A549 (cell line): Measurements from ENCODE around the gene PPM1H.

Source experiments
- CTCF ChIP-seq: fragments of >200 bp; sonication (Bioruptor Twin); formaldehyde crosslinking; IDR thresholded peaks from 3 replicates; pipeline ENCODE4 v1.5.1; 2016
- EHMT2 ChIP-seq: fragments of 200-600 bp; sonication (generic); IDR thresholded peaks from 2 replicates; pipeline ENCODE4 v1.6.1; 2016; ENCODE audit warnings: antibody characterized with exemption, low read depth, mild to moderate bottlenecking, moderate library complexity
- JUN ChIP-seq, 2 experiments: fragments of >200 bp; sonication (Bioruptor Twin); formaldehyde crosslinking; IDR thresholded peaks; 2 replicates in 1 of 2; 3 replicates in 1 of 2; pipeline ENCODE4 v1.6.1; 2016 to 2017
- KDM5A ChIP-seq: fragments of 200-600 bp; sonication (generic); IDR thresholded peaks from 2 replicates; pipeline ENCODE4 v1.6.1; 2016; ENCODE audit warnings: antibody characterized with exemption, mild to moderate bottlenecking
- NR3C1 ChIP-seq: fragments of >200 bp; sonication (Bioruptor Twin); formaldehyde crosslinking; IDR thresholded peaks from 3 replicates; pipeline ENCODE4 v1.6.1; 2017
- RAD21 ChIP-seq, 2 experiments: fragments of >200 bp in 1 of 2; sonication (Bioruptor Twin) in 1 of 2; formaldehyde crosslinking in 1 of 2; IDR thresholded peaks in 1 of 2; conservative IDR thresholded peaks in 1 of 2; 2 replicates in 1 of 2; 3 replicates in 1 of 2; pipeline ENCODE4 v1.6.1; 2012 to 2018; ENCODE audit warnings: inconsistent platforms in 1 of 2
- RNF2 ChIP-seq: fragments of 200-600 bp; sonication (generic); IDR thresholded peaks from 2 replicates; pipeline ENCODE4 v1.6.1; 2016; ENCODE audit warnings: low read depth, mild to moderate bottlenecking, antibody characterized with exemption, moderate library complexity, borderline replicate concordance
- SMC3 ChIP-seq: fragments of >200 bp; sonication (Bioruptor Twin); formaldehyde crosslinking; IDR thresholded peaks from 3 replicates; pipeline ENCODE4 v1.6.1; 2018; ENCODE audit warnings: inconsistent platforms
- TP53 ChIP-seq: fragments of 250-450 bp; sonication (Bioruptor Pico); IDR thresholded peaks from 2 replicates; pipeline ENCODE4 v1.5.0; 2021; ENCODE audit warnings: mild to moderate bottlenecking, moderate library complexity
- ZFP36 ChIP-seq: fragments of 450-650 bp; IDR thresholded peaks from 2 replicates; pipeline ENCODE4 v1.6.1; 2014; ENCODE audit warnings: borderline replicate concordance; ENCODE audit not compliant: partially characterized antibody
- TF ChIP-seq, protein P1 (sequence below): IDR thresholded peaks from 2 replicates; pipeline ENCODE4 v1.6.1; 2012
- TF ChIP-seq, protein P2 (sequence below): fragments of >200 bp; sonication (Bioruptor Twin); formaldehyde crosslinking; IDR thresholded peaks from 3 replicates; pipeline ENCODE4 v1.6.1; 2016
- TF ChIP-seq, protein P3 (sequence below): fragments of 150-350 bp; IDR thresholded peaks from 2 replicates; pipeline ENCODE4 v1.6.1; 2014; ENCODE audit warnings: low read depth, mild to moderate bottlenecking, low read length

- TF ChIP-seq CTCF (no peak), SMC3 (no peak), RAD21 (conservative IDR thresholded peaks at IDR 0.05 in 1 of 2, IDR thresholded peaks at IDR 0.05 in 1 of 2) (no peak), NR3C1 (no peak), TP53 (CRISPR knock-in tag) (no peak), RNF2 (no peak), JUN (IDR thresholded peaks at IDR 0.05) (no peak), ZFP36 (no peak), EHMT2 (no peak), KDM5A (no peak)
- TF ChIP-seq, protein P1, sequence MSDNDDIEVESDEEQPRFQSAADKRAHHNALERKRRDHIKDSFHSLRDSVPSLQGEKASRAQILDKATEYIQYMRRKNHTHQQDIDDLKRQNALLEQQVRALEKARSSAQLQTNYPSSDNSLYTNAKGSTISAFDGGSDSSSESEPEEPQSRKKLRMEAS: no peak
- TF ChIP-seq, protein P2, sequence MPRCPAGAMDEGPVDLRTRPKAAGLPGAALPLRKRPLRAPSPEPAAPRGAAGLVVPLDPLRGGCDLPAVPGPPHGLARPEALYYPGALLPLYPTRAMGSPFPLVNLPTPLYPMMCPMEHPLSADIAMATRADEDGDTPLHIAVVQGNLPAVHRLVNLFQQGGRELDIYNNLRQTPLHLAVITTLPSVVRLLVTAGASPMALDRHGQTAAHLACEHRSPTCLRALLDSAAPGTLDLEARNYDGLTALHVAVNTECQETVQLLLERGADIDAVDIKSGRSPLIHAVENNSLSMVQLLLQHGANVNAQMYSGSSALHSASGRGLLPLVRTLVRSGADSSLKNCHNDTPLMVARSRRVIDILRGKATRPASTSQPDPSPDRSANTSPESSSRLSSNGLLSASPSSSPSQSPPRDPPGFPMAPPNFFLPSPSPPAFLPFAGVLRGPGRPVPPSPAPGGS: no peak
- TF ChIP-seq, protein P3, sequence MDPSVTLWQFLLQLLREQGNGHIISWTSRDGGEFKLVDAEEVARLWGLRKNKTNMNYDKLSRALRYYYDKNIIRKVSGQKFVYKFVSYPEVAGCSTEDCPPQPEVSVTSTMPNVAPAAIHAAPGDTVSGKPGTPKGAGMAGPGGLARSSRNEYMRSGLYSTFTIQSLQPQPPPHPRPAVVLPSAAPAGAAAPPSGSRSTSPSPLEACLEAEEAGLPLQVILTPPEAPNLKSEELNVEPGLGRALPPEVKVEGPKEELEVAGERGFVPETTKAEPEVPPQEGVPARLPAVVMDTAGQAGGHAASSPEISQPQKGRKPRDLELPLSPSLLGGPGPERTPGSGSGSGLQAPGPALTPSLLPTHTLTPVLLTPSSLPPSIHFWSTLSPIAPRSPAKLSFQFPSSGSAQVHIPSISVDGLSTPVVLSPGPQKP: no peak
Measured at GRCh38 chr12:62917926-62918325, 17.0 kb downstream of the PPM1H start.
